Fibroblast of skin of abdomen (primary cell): ENCODE data around the gene NRAS.
A peak's percentile ranks its signal among the peaks of the same experiment; 100 is the strongest.

Experiments used
- DNase-seq: peaks from one replicate; pipeline ENCODE4 v3.0.0-alpha.2; 2013

Gene NRAS

DNA sequence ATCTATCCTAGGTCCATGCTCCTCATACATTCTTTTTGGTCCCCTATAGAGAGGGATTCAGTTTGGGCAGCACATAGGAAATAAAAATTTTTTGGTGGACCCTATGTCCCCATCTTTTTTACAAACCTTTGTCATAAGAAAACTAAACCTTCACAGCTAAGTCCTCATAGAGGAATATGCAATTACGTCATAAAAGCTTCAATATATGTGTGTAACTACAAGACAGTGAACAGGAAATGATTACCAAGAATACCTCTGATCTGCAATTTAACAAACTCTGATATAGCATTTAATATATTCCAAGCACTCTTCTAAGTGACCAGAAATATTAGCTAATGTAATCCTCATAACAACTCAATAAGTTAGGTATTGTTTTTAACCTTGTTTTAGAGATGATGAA lies 40.5 kb downstream of the NRAS start:
- no peak for DNase-seq

DNA sequence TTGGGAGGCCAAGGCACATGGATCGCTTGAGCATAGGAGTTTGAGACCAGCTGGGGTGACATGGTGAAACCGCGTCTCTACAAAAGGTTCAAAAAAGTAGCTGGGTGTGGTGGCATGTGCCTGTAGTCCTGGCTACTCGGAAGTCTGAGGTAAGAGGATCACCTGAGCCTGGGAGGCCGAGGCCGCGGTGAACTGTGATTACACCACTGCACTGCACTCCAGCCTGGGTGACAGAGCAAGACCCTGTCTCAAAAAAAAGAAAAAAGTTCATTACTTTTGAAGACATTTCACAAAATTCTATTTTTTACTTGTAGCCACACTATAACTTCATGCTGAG lies 44.7 kb downstream of the NRAS start:
- DNase-seq = no peak

DNA sequence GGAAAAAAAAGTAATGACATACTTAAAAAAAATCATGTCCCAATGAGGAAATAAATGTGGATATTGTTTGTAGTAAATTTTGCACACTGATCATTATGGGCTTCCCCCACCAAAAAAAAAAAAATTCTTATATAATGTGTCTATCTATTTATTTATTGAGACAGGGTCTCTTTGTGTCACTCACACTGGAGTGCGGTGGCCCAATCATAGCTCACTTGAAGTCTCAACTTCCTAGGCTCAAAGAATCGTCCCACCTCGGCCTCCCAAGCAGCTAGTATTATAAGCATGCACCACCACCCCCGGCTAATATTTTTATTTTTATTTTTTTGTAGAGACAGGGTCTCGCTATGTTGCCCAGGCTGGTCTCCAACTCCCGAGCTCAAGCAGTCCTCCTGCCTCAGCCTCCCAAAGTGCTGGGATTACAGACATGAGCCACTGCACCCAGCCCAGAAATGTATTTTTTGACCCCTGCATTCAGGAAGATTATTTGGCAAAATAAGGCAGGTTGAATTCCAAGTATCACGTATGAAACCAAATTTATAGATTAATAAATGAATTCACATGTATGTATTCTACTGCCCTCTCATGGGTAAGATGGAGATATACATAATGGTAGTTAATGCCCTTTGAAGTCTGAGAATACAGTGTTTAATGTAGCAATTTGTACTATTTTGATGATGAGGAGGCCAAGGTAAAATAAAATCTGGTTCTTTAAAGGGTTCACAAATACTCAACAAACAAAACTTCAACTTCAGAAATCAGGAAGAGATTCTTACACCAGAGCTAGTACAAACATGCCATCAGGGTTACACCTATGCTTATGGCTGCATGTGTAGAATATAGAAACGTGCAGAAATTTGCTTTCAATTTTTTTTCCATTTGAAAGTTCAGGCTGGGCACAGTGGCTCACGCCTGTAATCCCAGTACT lies 45.3 kb downstream of the NRAS start:
- peak; percentile 13 for DNase-seq

DNA sequence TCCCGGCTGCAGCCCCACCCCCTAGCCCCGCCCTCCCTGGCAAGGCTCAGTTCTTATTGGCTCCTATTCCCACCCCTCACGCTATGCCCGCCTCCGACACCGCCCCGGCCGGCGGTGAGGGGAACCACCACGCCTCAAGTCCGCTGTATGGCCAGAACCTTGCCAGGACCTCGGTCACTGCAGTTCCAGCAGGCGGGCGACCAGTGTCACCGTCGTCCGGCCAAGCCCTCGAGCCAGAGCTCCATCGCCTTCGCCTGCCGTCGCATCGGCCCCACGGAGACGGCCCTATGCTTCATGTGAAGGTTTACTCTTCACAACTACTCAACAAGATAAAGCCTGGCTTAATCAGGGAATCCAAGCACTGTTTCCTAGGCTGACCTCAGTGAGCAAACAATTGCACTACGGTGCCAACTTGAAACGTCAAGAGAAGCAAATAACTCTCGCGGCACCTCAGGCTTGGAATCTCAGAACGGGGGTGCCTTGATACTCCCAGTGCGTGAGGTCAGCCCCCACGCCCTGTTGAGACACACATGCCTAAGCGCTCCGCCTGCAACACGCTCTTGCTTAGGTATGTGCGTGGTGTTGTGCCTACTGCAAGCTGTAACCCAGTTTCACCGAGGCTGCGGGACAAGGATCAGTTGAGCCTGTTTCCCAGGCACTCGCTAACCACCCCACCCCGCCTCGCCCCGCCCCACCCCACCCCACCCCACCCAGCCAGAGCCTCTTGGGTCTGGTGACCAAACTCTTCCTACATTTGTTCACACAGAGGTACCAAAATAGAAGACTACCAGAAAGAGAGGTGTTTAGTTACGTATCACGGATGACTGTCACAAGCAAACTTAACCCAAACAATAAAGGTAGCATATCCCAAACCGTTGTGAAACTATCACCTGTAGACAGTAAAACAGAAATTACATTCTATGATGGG lies 46.2 kb downstream of the NRAS start:
- DNase-seq = peak; percentile 84

DNA sequence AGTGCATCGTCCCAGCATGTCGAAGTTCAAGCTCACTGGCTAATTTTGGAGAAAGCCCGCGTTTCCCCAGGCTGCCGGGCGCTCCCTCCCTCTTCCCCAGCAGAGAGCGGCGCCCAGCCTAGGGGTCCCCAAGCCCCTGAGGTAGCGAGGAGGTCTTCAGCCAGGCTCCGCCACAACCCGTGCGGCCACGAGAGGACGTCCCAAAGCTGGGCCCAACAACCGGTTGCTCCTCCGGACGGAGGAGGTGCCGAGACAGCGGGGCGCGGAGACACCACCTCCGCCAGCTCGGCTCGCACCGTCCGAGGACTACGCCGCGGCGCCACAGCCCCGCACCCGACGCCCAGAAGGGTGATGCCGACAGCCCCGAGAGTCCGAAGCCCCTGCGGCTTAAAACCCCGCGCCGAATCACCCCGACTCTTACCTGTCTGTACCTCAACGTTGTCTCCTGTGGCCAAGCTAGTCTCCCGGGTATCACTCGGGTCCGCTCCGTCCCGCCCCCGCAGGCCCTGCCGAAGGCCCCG lies 46.9 kb downstream of the NRAS start, which contains the start of gene DENND2C:
Gene DENND2C, minus strand, starts transcription at position 488 of the 521 bp plus-strand sequence. CDS start 44,065 bp downstream, outside the sequence.
- no peak for DNase-seq

DNA sequence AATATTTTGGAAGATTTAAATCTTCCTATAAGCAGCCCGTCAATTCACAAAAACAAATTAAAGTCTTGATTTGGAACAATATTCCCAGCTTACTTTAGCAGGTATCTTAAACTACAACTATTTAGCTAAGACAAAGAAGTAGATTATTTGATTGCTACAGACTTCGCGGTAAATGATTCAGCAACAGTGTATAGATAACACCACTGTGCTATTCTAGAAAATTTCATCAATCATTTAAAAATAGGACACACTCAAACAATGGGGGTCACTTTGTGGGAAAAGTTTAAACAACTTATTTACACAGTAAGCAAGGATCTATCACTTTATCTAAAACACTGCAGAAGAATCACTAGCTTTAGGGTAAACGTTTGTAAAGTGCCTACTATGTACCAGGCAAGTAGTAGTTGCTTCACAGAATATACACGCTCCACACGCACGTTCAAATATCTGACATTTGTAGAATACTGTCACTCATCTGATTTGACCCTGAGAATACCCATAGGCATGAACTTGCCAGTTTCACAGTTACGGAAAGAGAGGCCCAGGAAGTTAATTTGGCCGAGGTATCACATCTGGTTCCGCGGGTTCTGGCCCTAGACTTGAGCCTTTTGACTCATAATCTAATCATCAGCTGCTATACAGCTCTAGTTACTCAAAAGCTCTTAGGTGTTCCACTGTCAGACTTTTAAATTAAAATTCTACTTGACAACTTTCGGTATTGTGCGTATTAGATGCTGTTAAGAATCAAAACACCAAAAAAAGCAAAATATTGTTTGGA lies 47.6 kb downstream of the NRAS start:
- peak; percentile 14 for DNase-seq

DNA sequence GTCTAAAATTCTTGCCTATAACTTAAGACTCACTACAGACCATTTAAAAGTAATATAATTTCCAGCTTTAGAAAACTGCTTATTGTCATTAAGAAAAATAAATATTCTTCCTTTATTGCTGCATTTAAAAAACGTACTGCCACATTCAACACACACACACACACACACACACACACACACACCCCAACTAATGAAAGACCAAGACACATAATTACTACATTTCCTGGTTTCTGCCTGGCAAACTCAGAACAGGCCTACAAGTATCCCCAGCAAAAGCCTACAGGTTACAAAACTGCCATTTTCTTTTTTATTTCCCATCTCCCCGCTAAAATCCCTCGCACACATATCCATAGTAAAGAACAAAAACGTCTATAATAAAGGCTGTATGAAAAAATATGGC lies 48.2 kb downstream of the NRAS start:
- no peak for DNase-seq

DNA sequence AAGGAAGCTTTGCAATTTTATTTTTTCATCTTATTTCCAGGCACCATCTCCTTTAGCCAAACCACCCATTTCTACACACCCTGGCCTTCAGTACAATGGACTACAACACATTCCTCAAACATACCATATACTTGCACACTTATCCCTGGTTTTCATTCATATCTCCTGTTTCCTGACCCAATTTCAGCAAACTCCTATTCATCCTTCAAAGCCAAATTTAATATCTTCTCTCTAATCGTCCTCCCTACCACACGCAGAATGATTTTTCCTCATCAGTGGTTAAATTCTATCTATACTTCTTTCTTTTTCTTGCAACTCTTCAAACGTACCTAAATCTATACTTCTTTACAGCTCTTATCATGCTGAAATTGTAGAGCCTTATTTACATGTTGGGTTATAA lies 49.6 kb downstream of the NRAS start:
- DNase-seq = no peak

DNA sequence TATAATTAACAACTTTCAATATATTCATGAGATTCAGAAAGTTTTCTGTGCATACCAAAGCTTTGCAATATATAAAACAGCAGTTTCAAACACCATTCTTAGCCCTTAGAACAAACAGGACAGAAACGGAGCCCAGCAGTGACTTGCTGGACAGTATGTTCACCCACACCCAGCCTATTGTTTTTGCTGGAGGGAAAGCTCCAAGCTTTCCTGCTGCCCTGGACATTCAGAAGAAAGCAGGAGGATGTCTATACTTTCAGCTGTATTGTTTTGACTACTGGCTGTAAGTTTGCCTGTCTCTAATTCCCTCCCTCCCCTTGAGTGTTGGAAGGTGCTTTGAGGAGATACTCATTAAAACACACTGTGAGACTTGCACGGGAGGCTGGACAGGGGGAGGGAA lies 56.3 kb downstream of the NRAS start:
- no peak for DNase-seq
